IPS DF 4.7 (cell line): Measurements from ENCODE around the gene PANX3.

Experiments
- DNase-seq: peaks from one replicate; pipeline ENCODE4 v3.0.0-alpha.2; 2013; ENCODE audit warnings: low spot score; ENCODE audit errors: extremely low read depth

Gene PANX3

DNA sequence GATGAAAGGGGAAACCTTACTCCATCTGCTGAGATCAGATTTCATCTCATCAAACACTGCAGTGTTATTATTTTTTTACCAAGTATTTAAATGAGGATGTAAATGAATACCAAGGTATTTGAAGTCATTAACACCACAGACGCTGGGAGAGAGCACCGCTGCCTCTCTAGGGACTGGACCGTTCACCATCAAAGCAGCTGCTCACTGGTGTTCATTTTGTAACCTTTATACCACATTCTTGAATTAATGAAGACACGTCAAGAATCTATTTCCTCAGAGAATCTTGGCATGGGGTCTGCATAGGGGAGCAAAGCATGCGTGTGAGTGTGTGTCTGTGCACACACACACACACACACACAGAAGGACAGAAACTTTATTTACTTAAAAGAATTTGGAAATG lies 46.7 kb downstream of the PANX3 start:
- DNase-seq, result no peak

- DNase-seq, result no peak
Observed at GRCh38 chr11:124658501-124658900, 47.3 kb downstream of the PANX3 start.

DNA sequence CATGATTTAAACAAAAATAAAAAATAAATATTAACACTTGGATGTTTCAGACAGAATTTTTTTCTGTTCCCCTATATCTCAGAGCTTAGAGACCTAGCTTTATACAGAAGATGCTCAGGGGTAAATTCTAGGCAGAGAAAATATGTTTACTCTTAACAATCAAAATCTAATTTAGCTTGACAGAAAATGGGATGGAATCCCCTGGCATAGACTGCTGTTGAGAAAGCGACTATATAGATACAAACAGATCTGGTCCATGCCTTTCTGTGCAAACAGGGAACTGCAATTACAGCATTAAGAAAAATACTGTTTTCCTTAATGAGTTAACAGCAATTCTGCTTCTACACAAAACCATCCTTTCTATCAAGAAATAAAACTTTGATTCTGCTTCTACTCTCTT lies 47.8 kb downstream of the PANX3 start:
- DNase-seq, result no peak

- no peak for DNase-seq
Observed at GRCh38 chr11:124661553-124661952, 50.3 kb downstream of the PANX3 start.

- DNase-seq, result no peak
Observed at GRCh38 chr11:124662106-124662505, 50.9 kb downstream of the PANX3 start.

GRCh38 chr11:124663861-124664260 lies 52.6 kb downstream of the PANX3 start:
- no peak for DNase-seq

DNA sequence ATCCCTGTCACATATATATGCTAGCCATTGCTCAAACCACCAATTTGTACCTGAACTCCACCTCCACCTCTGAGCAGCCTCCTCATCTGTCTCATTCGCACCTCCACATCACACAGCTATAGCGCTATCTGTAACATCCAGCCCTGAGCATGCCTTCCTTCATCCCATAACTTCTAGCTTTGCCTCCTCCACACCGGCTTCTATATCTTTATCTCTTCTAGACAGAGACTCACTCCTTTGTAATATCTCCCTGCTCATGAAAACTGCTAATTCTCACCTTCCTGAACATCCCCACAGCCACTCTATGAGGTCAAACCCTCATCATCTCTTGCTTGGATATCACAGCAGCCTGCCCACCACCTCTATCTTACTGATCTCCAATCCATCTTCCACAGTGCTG lies 56.4 kb downstream of the PANX3 start:
- no peak for DNase-seq

GRCh38 chr11:124669193-124669592 lies 58.0 kb downstream of the PANX3 start:
- no peak for DNase-seq
